Measurements from ENCODE around the gene AVPR2.

- TF ChIP-seq CTCF (IDR thresholded peaks at IDR 0.05; ENCODE audit: low read depth, low read length) (no peak), MAX (IDR thresholded peaks at IDR 0.05; ENCODE audit: low read depth, low read length) (no peak), MYC (IDR thresholded peaks at IDR 0.05; ENCODE audit: low read depth, low read length) (no peak), POLR2A (IDR thresholded peaks at IDR 0.05; ENCODE audit: extremely low read depth, insufficient read length) (no peak)
Observed at GRCh38 chrX:153867671-153868070, 36.8 kb upstream of the AVPR2 start.
